ENCODE measurements around the gene HADHA. TPM values are rescaled to one million over a fixed set of nuclear protein-coding genes. Genes with fewer than 3 reads are reported as not detected.
"Not testable (repeated sequence)": the region's sequence is repeated elsewhere in the genome, so short reads cannot be mapped to it uniquely, and the experiment has no call there.

Gene HADHA
- total RNA-seq, 1 donor from 2014 or later, result 107 TPM

GRCh38 chr2:26182441-26182840 is 62.0 kb downstream of the HADHA start:
- ATAC-seq (no peak), DNase-seq (ENCODE audit: low spot score) (no peak)
- intact Hi-C loops (cut with DNase I), result no loop called here

- DNase-seq (ENCODE audit: low spot score) (no peak), ATAC-seq (no peak)
- intact Hi-C loops (cut with DNase I), result no loop called here
These were observed 65.0 kb downstream of the HADHA start for GRCh38 chr2:26179446-26179913.

GRCh38 chr2:26178746-26179436 is 65.5 kb downstream of the HADHA start:
- intact Hi-C loops (cut with DNase I), result no loop called here
- DNase-seq (ENCODE audit: low spot score), result no peak
- ATAC-seq, result peak; percentile 58

- DNase-seq (ENCODE audit: low spot score), result no peak
- intact Hi-C loops (cut with DNase I), result no loop called here
These were observed 66.2 kb downstream of the HADHA start for GRCh38 chr2:26178246-26178645.

GRCh38 chr2:26177122-26177521 is 67.3 kb downstream of the HADHA start:
- DNase-seq (ENCODE audit: low spot score), result no peak
- ATAC-seq, result no peak
- intact Hi-C loops (cut with DNase I), result no loop called here

More at GRCh38 chr2:26178246-26178645, 66.2 kb downstream of the HADHA start:
- no peak for ATAC-seq

- ATAC-seq (no peak), DNase-seq (ENCODE audit: low spot score) (no peak)
These were observed 68.2 kb downstream of the HADHA start for GRCh38 chr2:26176279-26176615.

GRCh38 chr2:26175466-26176278 is 68.8 kb downstream of the HADHA start:
- DNase-seq (ENCODE audit: low spot score) (peak; percentile 39), ATAC-seq (no peak)
- intact Hi-C loops (cut with DNase I), result no loop called here

More at GRCh38 chr2:26176279-26176615, 68.2 kb downstream of the HADHA start:
- intact Hi-C loops (cut with DNase I), result no loop called here

- intact Hi-C loops (cut with DNase I), result no loop called here
- ATAC-seq, result no peak
These were observed 69.6 kb downstream of the HADHA start for GRCh38 chr2:26174691-26175465.

GRCh38 chr2:26173776-26174482 is 70.5 kb downstream of the HADHA start:
- ATAC-seq (no peak), DNase-seq (ENCODE audit: low spot score) (peak; percentile 50)
- intact Hi-C loops (cut with DNase I), result no loop called here

More at GRCh38 chr2:26174691-26175465, 69.6 kb downstream of the HADHA start:
- DNase-seq (ENCODE audit: low spot score), result peak; percentile 49

- intact Hi-C loops (cut with DNase I), result no loop called here
- ATAC-seq, result no peak
- DNase-seq (ENCODE audit: low spot score), result peak; percentile 47
These were observed 71.3 kb downstream of the HADHA start, which contains the start of gene GAREM2 for GRCh38 chr2:26172871-26173775. GAREM2 (plus strand) TSS chr2:26173088; CDS start chr2:26173221, 133 bp downstream.

GRCh38 chr2:26172189-26172870 is 72.1 kb downstream of the HADHA start:
- peak; percentile 52 for DNase-seq (ENCODE audit: low spot score)

GRCh38 chr2:26170795-26171194 is 73.6 kb downstream of the HADHA start:
- no peak for ATAC-seq
- peak; percentile 48 for DNase-seq (ENCODE audit: low spot score)
- intact Hi-C loops (cut with DNase I), result no loop called here

More at GRCh38 chr2:26172189-26172870, 72.1 kb downstream of the HADHA start:
- intact Hi-C loops (cut with DNase I), result no loop called here
- ATAC-seq, result no peak

- ATAC-seq (no peak), DNase-seq (ENCODE audit: low spot score) (peak; percentile 47)
- intact Hi-C loops (cut with DNase I), result no loop called here
These were observed 74.6 kb downstream of the HADHA start for GRCh38 chr2:26169681-26170414.

GRCh38 chr2:26169226-26169625 is 75.2 kb downstream of the HADHA start:
- intact Hi-C loops (cut with DNase I), result no loop called here
- peak; percentile 12 for DNase-seq (ENCODE audit: low spot score)
- no peak for ATAC-seq

GRCh38 chr2:26168785-26169184 is 75.6 kb downstream of the HADHA start:
- ATAC-seq (no peak), DNase-seq (ENCODE audit: low spot score) (no peak)
- intact Hi-C loops (cut with DNase I), result no loop called here

GRCh38 chr2:26166541-26166940 is 77.9 kb downstream of the HADHA start:
- ATAC-seq; intact Hi-C loops (cut with DNase I): not testable (repeated sequence)
- peak; percentile 22 for DNase-seq (ENCODE audit: low spot score)

- intact Hi-C loops (cut with DNase I), result no loop called here
- DNase-seq (ENCODE audit: low spot score) (no peak), ATAC-seq (no peak)
These were observed 79.0 kb downstream of the HADHA start for GRCh38 chr2:26165403-26165802.
